HG03457 (cell line): ENCODE data around the gene PID1.
"Not testable (repeated sequence)": the region's sequence is repeated elsewhere in the genome, so short reads cannot be mapped to it uniquely, and the experiment has no call there.

ENCODE experiments used
- ATAC-seq: cut with Tn5 transposase; IDR thresholded peaks from one replicate; pipeline ENCODE4 v1.9.1; 2021; ENCODE audit warnings: moderate number of reproducible peaks; ENCODE audit not compliant: unreplicated experiment

PID1 gene

DNA sequence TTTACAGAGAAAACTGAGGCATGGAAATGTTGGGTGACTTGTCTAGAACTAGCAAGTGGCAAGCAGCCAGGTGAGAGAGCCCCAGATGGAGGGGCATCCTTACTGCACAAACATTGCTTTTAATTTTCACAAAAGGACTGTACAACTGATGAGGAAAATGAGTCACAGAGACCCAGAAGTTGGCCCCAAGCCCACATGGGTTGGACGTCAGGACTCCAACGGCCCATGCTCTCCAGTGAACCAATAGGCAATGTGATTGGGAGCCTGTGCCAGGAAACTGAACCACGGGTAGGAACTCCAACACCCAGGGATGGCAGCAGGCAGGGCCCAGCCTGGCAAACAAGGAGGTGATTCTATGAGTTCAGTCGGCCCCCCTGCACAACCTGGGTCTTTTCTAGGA is 50.8 kb downstream of the PID1 start:
- ATAC-seq, result no peak

DNA sequence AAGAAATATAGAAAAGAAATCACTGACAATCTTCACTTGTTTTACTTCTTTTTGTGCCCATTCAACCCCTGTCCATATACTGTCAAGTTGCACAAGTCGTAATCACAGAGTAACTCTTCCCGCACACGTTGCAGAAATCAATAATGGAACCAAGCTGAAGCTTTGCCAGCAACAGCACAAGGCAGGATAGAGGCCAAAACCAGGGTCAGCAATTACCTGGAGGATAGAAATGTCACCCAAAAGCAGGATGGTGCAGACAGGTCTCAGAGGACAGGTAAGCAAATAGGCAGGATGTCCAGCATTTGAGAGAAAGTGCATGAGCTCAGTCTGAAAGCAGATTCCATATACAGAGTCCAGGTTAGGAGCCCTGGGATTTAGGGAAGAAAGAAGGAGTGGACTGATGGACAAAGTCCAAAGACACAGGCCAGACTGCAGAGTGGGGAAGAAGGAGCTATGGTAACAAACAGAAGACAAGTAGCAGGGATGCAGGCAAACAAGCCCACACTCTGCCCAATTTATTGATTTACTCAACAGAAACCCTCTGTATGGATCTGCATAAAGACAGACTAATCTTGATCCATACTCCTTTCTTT is 52.7 kb downstream of the PID1 start:
- ATAC-seq, result no peak

- no peak for ATAC-seq
Measured at GRCh38 chr2:229212241-229212640, 58.8 kb downstream of the PID1 start.

- ATAC-seq, result no peak
Measured at GRCh38 chr2:229210641-229211040, 60.4 kb downstream of the PID1 start.

DNA sequence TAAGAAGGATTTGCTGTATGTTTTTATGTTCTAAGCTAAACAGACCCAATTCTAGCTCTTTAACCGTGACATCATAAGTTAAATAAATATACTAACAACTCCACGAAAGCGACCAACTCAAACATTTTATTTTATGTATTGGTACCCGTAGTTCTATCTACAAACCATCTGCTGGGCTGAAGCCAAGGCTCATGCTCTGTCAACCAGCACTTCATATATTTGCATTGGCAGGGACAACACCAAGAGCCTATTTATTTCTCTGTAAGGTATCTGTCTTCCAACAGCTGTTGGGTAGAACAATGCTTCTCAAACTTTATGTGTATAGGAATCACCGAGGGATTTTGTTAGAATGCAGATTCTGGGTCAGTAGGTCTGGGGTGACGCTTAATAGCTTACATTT is 64.5 kb downstream of the PID1 start:
- ATAC-seq, result no peak

DNA sequence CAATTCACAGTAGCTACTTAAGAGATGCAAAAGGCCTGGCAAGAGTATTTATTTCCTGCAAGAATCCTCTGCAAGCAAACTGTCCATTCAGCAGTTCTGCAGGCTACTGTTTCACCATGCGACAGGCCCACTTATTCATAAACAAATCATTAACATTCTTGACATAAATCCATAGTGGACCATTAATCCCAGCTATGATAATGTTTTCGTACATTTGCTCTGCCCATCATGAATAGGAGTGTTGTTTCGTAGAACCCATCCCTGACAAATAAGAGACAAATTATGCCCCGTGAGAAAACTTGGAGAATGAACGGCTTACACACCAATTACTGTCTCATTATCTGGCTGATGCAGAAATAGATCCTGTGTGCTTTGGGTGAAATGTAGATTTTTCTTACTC is 65.4 kb downstream of the PID1 start:
- no peak for ATAC-seq

DNA sequence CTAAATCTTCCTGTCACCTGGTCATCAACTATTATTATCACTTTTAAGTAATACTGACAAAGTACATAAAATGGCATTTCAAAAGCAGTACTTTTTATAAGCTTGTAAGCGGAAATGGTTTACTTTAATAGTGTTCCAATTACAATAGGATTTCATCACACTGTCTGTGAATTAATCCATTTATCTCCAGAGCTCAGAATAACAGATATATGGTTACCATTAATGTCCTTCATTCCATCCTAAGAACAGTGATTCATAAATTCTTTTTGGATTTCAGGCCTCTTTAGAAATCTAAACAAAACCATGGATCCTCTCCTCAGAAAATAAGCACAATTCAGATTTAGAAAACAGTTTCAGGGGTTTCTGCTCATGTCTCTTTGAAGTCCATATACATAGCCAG is 68.4 kb downstream of the PID1 start:
- no peak for ATAC-seq

GRCh38 chr2:229201521-229201920 is 69.6 kb downstream of the PID1 start:
- ATAC-seq, result no peak

DNA sequence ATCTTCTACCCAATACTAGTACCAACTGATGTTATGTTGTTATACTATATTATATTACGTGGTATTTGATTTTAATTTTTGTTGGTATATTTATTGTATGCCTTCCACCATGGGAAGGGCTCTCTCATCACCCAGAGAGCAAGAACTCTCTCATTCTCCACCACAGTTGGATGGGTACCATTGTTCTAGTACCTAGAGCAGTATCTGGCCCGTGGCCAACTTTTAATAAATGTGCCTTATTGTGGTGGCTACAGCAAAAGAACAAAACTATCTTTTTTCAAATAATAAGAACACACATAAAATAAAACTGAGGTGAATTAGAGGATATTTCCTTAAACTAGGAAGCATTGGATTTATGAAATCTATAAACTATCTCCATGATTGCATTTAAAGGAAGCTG is 71.8 kb downstream of the PID1 start:
- no peak for ATAC-seq

DNA sequence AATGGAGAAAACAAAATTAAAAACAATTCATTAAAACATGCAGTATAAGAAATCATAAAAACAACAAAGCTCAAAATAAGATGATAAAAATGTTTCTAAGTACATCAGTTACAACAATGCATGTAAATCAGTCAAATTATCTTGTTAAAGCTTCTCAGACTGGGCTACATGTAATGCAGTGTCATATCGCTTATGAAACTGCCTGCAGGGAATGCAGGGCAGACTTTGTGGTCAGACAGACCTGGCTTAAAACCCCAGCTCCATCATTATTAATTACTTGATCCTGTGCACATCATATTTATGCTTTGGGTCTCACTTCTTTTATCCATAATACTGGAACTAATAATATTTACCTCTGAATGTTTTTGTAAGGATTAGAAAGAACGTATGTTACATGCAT is 74.6 kb downstream of the PID1 start:
- no peak for ATAC-seq

DNA sequence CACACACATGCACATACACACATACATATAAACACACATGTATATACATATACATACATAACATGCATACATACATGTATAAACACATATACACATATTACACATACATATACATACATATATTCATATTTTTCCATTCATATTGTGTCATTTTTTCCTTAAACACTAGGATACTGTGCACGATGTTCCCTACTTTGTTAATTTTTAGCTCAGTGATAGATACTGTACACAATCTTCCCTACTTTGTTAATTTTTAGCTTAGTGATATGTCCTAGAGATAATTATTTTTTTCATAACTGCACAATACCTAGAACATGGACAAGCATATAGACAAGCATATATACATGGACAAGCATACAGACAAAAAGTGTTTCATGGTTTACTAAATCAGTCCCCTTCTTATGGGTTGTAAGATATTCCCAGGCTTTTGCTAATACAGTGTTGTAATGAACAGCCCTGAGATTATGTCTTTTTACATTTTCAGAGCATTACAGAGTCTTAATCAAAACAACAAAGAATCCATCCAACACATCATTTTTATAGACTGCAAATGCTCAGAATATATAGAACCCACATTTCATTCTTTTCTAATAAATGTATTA is 75.6 kb downstream of the PID1 start:
- no peak for ATAC-seq

DNA sequence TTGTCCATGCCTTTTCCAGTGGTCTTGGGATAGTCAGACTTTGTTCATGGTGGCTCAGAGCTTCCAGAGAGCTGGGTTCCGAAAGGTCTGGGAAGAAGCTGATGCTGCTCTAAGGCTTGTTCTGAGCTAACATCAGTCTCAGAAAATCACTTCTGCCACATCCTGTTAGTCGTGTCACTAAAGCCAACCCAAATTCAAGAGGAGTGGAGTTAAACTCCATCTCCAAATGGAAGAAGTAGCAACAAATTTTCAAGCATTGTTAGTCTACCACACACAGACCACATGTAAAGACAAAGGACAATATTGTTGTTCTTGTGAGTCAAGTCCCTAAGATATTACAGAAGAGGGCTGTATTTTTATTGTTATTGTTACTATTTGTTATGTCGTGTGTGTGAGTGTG is 77.8 kb downstream of the PID1 start:
- ATAC-seq, result no peak

DNA sequence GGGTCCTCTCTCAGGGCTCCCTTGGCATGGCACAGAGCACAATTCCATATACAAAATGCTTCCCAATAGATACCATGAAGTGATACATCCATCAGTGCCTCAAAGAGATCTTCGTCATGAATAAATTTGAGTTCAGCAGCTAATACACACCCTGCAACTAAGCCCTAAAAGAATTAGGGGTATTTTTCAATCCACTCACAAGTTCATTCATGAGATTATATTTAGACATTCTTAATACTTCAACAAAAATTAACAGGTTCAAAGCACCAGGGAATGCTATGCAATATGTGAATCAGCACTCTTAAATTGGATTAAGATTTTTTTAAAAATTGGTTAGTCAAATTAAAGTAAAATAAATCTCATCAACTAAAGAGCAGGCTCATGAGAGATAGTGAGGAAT is 79.7 kb downstream of the PID1 start:
- no peak for ATAC-seq

DNA sequence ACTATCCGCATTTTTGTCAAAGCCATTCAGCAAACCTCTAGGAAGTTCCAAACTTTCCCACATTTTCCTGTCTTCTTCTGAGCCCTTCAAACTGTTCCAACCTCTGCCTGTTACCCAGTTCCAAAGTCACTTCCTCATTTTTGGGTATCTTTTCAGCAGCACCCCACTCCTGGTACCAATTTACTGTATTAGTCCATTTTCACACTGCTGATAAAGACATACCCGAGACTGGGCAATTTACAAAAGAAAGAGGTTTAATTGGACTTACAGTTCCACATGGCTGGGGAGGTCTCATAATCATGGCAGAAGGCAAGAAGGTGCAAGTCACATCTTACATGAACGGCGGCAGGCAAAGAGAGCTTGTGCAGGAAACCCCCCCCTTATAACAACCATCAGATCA is 84.0 kb downstream of the PID1 start:
- not testable (repeated sequence) for ATAC-seq

- ATAC-seq, result no peak
Measured at GRCh38 chr2:229181641-229182040, 89.4 kb downstream of the PID1 start.

- ATAC-seq, result no peak
Measured at GRCh38 chr2:229180658-229181057, 90.4 kb downstream of the PID1 start.

- ATAC-seq, result no peak
Measured at GRCh38 chr2:229179628-229180027, 91.5 kb downstream of the PID1 start.

GRCh38 chr2:229178706-229179105 is 92.4 kb downstream of the PID1 start:
- no peak for ATAC-seq

DNA sequence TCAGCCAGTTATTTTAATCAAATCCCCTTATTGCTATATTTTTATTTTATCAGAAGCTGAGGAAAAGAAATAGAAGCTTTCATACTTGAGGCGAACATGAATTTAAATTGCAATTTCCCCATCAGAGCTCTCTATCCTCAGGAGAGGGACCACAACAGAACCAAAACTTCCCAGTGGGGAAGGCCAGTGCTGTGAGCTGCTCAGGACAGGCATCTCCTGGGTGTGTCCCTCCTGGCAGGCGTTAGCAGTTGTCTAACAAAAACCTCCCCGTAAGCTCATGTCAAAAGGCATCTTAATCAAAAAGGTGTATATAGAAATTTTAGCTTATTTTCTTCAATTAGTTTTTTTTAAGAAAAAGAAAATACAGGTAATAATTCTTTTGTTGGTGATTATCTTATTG is 93.0 kb downstream of the PID1 start:
- no peak for ATAC-seq

- no peak for ATAC-seq
Measured at GRCh38 chr2:229176136-229176535, 95.0 kb downstream of the PID1 start.

GRCh38 chr2:229175497-229175863 is 95.6 kb downstream of the PID1 start:
- no peak for ATAC-seq

DNA sequence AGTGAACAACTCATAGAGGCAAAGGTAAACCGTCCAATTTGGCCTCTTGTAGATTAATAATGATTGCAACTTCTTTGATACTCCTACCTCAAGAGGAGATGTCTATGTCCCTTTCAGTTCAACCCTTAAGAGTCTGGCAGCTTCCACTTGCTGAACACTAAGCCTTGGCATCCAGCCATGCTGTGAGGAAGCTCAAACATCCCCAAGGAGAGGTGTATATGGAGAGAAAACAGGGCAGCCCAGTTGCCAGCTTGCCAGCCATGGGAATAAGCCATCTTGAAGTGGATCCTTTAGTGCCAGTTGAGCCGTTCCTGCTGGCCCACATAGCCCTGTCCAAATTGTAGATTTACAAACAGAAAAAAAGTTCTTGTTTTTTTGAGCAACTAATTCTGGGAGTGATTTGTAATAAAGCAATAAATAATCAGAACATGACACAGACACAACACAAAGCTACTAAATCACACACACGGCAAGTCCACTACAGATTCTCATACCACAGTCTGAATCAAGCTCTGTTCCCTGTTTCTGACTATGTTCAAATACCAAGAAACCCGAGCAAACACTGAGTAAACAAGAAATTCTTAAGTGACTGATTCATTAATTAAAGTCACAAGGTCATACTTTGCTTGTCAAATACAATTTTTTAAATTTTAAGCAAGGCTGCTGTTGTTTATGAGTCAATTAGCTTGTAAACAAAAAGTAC is 96.1 kb downstream of the PID1 start:
- no peak for ATAC-seq
